ENCODE measurements around the gene ADPRHL1.
"Not testable (repeated sequence)": the region's sequence is repeated elsewhere in the genome, so short reads cannot be mapped to it uniquely, and the experiment has no call there.

Gene ADPRHL1

DNA sequence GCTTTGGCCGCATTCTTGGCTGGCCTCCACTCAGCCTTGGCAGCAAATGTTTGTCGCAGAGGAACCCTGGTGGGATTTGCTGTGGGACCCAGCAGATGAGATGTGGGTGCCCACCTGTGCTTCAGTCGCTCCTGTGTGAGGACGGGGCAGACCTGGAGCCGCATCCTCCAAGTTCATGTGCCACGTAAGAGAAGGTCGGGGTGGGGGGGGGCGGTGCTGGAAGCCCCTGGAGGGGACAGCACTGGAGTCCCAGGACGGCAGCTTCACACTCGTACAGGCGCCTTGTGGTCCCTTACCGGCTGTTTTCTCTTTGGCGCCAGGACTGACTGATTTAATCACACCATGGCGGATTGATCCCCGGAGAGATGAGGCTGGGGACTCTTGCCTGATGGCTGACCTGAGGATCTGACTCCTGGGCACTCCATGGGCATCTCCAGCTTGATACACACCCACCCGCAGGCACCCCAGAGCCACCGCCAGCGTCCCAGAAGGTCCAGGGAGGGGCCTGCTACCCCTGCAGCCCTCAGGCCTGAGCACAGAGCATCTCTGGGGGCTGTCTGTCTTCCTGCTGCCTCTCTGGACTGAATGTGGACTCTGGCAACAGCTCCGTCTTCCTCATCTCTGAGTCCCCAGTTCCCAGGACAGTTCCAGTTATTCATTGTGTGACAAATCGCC, 79.3 kb downstream of the ADPRHL1 start:
- H3K4me3 ChIP-seq (ENCODE audit: low read depth, low read length) = no peak overlapping the region

DNA sequence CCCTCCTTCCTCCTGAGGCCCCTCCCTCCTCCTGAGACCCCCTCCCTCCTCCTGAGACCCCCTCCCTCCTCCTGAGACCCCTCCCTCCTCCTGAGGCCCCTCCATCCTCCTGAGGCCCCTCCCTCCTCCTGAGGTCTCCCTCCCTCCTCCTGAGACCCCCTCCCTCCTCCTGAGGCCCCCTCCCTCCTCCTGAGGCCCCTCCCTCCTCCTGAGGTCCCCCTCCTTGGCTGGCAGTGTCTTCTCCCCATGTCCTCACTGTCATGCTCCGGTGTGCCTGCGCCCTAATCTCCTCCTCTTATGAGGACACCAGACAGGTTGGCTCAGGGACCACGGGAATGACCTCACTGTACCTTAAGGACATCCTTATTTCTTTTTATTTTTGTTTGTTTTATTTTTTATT, 81.6 kb downstream of the ADPRHL1 start:
- H3K4me3 ChIP-seq (ENCODE audit: low read depth, low read length) = not testable (repeated sequence)

DNA sequence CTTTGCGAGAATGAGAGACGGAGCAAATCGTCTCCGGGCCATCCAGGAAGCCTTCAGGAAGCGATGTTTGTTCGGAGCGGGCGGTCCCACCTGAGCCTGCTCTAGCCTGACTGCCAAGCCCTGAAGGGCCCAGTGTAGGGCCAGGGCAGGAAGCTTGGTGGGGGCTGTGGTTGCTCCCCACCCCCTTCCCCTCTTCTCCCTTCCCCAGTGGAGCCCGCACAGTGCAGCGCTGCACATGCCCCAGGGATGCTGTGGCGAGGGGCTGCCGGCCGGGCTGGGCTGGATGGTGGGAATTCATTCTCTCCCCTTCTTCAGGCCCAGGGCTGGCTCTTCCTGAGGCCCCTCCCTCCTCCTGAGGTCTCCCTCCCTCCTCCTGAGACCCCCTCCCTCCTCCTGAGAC, 82.2 kb downstream of the ADPRHL1 start:
- no peak overlapping the region for H3K4me3 ChIP-seq (ENCODE audit: low read depth, low read length)

DNA sequence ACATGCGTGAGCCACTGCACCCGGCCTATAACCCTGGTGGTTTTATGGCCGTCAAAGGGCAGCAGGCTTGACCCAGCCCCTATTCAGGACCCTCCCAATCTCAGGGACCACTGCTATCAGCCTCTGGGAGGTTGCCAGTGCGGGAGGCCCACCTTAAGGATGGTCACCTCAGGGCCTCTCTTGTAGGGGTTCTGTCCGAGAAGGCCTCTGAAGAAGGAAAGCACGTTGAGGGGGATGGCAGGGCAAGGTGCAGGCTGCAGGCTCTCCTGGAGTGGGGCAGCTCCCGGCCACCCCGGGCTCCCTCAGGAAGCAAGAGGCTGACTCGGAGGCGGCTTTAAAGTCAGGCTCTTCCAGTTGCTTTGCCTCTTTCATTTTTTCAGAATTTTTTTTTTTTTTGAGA, 83.4 kb downstream of the ADPRHL1 start:
- no peak overlapping the region for H3K4me3 ChIP-seq (ENCODE audit: low read depth, low read length)

DNA sequence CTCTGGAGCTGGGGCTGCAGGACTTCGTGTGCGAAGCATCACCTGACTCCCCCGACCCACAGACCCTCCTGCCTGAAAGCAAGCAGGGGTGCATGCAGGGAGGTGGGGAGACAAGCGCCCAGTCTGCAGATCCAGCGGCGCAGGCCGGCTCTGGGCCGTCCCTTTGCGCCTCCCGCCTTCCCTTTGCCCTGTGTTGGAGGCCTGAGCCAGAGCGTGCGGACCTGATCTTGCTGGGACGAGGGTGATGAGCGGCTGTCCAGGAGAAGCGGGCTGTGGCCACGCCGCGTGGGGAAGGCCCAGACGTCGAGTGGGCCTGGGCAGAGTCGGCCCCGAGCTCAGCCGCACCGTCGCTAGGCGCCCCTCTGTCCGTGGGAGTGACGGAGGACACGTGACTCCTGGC, 84.1 kb downstream of the ADPRHL1 start:
- H3K4me3 ChIP-seq (ENCODE audit: low read depth, low read length) = no peak overlapping the region

DNA sequence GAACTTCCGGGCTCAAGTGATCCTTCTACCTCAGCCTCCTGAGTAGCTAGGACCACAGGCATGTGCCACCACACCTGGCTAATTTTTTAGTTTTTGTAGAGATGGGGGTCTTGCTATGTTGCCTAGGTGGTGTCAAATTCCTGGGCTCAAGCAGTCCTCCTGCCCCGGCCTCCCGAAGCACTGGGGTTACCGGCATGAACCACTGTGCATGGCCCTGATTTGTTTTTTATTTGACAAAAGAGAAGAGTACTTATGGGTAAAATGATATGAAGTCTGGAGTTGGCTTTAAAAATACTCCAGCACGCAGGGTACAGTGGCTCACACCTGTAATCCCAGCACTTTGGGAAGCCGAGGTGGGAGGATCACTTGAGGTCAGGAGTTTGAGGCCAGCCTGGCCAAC, 84.9 kb downstream of the ADPRHL1 start:
- H3K4me3 ChIP-seq (ENCODE audit: low read depth, low read length) = not testable (repeated sequence)

DNA sequence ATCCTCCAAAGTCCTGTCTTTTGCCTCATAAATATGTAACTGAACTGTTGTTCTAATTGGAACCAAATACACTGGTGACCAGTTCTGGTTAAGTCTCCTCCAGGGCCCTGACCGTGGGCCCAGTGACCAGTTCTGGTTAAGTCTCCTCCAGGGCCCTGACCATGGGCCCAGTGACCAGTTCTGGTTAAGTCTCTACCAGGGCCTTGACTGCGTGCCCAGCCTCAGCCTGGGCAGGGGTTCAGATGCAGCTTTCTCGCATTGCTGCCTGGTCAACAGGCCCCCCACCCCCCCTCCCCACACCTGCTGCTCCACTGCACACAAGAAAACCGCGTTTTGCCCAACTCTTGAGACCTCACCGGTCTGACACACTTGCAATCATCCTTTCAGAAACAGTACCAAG, 85.5 kb downstream of the ADPRHL1 start:
- no peak overlapping the region for H3K4me3 ChIP-seq (ENCODE audit: low read depth, low read length)

DNA sequence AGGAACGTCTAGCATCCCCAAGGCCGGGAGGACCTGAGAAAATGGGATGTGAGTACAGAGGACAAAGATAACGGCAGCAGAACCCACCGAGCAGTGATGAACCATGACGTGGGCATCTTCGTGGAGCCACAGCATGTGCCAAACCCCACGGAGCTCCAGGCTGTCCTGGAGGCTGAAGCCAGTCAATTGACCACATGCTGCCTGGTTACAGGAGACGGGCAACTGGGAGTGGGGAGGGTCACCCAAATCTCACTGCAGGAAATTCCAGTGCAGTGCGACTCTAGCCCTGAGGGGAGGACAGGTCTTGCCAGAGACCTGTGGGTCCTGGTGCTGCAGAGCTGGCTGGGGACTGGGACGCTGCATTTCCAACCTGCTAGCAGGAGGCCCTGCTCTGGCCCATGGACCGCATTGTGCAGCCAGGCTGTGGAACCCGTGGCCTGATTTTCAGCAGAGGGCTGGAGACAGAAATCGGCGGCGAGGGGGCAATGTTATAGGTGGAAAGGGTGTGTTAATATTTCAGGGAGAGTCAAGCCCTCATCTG, 86.2 kb downstream of the ADPRHL1 start:
- no peak overlapping the region for H3K4me3 ChIP-seq (ENCODE audit: low read depth, low read length)

DNA sequence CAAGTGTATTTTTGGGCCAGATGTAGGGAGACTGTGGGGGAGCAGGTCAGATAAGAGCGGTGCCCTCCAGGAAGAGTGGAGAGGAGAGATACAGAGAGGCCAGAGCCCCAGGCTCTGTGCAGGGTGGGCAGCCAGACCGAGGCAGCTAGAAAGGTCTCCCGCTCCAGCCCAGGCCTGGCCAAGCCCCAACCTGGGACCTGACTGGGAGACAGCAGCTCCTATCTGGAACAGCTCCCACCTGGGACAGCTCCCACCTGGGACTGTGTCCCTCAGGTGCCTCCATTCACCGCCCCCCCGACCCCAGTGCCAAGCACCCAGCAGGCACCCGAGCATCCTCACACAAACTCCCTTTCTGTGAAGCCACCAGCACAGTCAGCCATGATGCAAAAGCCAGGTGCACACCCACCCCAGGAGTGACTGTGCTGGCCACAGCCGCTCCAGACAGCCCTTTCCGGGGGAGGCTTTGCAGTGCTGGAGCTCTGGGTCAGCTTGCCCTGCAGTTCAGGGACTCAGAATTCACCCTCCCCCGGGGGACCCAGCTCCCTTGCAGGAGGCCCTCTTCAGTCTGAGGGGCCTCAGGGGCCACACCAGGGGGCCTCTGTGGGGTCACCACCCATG, 87.2 kb downstream of the ADPRHL1 start:
- no peak overlapping the region for H3K4me3 ChIP-seq (ENCODE audit: low read depth, low read length)

DNA sequence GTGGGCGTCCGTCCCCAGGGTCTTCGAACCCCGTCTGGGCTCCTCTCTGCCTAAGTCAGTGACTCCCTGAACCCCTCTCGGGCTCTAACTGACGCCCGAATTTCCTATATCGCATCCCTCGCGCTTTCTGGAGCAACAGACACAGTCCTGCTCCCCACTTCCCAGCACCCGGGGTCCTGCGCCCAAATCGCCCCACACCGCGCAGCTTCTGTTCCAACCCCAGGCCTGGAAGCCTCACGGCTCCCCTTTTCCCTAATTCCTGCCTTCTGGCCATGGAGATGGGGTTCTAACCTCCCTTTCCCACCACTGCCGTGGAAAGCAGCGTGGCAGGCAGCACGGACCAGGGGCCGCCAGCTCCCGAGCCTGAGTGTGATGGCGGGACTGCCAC, 87.7 kb downstream of the ADPRHL1 start:
- H3K4me3 ChIP-seq (ENCODE audit: low read depth, low read length) = no peak overlapping the region

DNA sequence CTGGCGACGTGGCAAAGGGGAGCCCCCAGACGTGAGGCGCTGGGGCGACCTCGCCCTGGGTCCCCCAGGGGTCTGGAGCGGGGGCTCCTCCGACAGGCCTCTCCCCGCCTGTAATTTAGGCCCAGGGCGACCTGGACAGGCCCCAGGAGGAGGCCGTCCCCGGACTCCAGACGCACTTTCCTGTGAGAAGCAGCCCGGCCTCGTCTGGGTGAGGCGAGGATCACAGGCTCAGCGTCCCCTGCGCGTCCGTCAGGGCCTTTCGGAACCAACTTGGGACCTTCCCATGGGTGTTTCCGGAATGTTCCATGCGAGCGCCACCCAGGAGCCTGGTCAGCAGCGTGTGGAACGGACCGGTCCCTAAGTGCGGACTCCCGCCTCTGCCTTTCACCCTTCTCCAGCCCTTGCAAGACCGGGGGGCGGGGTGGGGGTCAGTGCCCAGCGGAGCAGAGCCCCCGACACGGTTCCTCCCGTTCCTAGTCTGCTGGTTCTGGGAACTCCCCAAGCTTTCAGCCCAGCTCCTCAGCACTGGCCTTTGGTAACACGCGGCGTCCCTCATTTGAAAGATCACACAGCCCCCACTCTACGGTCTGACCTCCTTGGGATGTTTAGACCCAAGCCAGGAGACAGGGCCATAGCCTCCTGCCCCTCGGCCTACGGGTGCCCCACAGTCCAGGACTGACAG, 88.2 kb downstream of the ADPRHL1 start:
- no peak overlapping the region for H3K4me3 ChIP-seq (ENCODE audit: low read depth, low read length)

DNA sequence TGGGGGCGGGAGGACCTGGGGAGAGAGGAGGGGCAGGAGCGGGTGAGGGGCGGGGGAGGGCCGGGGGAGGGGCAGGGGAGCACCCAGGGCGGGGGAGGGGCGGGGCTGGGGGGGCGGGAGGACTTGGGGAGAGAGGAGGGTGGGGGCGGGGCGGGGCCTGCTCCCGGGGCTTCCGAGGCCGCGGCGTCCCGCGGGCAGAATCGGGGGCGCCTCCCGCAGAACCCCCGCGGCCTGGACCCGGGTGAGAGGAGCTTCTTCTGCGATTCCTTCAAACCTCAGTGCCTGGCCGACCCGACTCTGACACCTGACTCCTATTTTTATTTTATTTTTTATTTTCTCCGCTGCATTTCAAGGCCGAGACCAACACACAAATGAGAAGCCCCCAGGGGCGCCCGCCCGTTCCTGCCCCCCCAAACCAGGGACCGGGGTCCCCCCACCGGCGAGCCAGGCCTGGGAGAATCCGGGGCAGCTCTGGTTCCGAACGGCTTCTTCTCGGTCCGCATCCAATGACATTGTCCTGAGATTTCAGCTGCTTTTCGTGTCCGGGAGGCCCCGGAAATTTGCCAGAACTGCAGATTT, 88.9 kb downstream of the ADPRHL1 start:
- no peak overlapping the region for H3K4me3 ChIP-seq (ENCODE audit: low read depth, low read length)

DNA sequence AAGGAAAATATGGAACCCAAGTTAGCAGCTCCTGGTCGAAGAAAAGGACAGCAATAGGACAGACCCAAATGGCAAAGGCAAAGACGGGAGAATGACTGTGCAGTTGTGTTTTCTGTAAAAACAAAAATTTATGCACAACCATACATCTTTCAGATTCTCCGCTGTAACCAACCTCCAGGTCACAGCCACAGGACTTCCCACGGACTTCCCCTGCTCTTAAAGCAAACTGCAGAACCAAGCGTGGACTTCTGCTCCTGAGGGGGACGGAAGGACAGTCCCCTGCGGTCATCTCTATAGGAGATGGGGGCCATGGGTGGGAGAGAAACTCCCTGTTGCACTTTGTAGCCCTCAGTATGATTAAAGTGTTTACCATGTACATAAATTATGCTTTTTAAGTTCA, 91.9 kb downstream of the ADPRHL1 start:
- H3K4me3 ChIP-seq (ENCODE audit: low read depth, low read length) = no peak overlapping the region

DNA sequence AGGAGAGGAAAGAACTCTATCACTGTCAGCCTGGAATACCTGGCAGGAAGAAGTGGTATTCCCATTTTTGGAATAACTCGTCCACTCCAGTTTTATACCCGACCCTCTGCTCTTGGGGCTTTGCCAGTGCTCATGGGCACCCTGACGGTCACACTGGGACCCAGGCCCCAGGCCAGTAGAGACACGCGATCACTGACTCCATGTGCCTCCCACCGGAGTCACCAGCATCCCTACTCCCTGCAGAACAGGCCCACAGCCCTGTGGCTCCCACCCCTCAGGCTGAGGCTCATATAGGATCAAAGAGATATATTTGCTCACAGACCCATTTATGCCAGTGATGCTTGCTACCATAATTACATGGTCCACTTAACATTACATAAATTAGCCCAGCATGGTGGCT, 92.8 kb downstream of the ADPRHL1 start:
- H3K4me3 ChIP-seq (ENCODE audit: low read depth, low read length) = no peak overlapping the region

DNA sequence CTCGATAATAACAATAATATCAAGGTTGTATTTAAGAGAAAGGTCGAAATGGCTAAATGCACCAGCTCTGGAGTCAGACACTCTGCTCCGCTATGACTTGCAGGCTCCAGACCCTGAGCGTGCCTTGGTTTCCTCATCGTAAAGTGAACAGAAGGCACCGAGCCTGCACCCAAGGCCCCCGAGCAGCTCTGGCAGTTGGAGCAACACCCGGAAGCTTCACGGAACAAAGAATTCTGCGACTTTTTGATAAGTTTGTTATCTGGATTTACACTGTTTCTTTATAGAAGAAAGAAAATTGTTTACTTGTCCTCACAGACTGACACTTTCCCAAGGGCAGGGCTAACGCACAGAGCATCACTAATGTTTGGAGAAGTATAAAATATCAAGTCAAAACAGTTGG, 93.7 kb downstream of the ADPRHL1 start:
- no peak overlapping the region for H3K4me3 ChIP-seq (ENCODE audit: low read depth, low read length)

DNA sequence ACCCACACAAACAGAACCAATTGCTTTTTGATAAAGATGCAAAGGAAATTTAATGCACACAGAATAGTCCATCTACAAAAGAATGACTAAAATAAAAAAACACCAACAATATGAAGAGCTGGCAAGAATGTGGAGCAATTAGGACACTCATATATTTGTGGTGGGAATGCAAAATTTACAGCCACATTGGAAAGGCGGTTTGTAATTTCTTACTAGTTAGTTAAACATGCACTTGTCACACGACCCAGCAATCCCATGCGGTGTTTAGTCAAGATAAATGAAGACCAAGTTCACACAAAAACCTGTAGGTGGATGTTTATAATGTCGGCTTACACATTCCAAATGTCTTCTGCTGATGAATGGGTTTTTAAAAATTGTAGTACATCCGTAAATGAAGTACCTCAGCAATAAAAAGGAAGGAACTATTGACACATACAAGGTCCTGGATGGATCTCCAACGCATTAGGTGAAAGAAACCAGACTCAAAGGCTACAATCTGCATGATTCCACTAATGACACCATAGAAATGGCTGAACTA, 94.6 kb downstream of the ADPRHL1 start:
- no peak overlapping the region for H3K4me3 ChIP-seq (ENCODE audit: low read depth, low read length)

DNA sequence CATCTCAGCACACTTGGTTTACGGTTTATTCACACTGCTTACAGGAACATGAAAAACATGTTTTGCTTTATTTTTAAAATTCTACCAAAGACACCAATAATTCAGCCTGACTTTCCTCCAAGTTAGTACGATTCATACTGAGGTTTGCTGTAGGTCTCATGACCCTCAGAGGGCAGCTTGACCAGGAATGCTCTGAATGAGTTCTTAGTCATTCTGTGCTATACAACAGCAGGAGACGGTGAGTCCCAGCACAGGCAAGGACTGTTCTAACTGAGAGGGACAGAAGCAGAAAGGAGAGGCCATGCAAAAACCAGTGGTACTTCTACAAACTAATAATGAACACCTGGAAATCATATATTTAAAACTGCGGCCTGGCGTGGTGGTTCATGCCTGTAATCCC, 95.8 kb downstream of the ADPRHL1 start:
- no peak overlapping the region for H3K4me3 ChIP-seq (ENCODE audit: low read depth, low read length)

DNA sequence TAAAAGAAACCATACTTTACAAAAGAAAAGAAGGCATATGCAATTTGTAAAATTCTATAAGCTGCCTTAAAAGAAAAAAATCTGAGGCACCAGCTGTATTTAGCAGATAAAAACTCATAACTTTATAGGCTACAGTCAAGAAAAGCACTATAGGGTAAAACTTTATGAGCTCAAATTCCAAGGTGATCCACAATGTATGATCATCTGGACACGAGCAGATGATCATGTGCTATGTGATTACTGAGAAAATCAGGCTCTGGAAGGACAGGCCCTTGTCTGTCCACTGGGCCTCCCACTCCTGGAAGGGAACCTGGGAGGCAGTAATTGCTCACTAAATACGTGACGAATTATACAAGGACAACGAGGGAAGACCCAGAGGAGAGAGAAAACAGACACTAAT, 96.7 kb downstream of the ADPRHL1 start:
- H3K4me3 ChIP-seq (ENCODE audit: low read depth, low read length) = no peak overlapping the region

DNA sequence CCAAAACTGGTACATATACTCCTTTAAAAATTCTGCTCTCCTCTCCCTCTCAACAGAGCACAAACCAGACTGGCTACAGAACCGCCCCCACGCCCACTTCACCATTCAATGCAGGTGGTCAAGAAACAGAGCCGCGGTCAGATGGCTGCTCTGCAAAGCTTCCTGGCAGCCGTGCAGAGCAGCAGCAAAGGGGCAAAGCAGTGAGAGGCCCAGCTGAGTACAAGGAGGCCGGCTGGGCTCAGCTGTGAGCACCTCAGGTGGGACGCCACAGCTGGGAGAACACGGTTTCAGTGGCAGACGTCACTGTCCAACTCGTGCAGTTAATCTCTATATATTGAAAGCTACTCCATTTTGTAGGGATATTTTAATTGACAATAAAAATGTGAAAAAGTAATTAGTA, 97.7 kb downstream of the ADPRHL1 start:
- no peak overlapping the region for H3K4me3 ChIP-seq (ENCODE audit: low read depth, low read length)

DNA sequence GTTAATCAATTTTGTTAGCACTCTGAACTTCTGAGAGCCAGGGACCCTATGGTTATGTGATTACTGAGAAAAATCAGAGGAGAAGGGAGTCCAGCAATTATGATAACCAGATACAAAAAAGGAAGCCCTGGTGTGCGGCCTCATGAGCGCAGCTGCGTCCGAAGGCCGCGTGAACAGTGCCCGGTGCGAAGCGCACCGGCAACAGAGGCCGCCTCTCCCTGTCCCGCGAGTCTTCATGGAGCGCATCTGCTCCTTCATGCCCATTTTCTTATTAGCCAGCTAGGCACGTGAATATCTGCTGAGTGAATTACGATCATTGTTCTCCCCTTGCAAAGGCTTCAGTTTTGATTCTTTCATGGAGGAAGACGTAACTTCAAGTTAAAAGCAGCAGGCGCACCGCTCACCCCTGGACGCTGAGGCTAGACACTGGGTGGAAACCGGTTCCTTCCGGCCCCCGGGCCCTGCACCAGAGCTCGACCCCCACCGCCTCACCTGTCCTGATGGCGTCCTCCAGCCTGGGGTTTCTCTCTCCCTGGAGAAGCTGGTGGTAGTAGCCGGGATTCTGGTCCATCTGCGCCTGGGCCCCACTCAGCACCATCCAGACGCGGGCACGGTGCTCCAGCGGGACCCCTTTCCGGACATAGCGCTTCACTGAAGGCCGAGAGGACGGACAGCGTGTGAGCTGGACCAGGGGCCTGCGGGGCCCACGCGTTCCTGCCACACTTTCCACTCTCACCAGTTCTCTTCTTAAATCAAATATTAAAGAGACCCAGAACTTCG, 98.3 kb downstream of the ADPRHL1 start:
- H3K4me3 ChIP-seq (ENCODE audit: low read depth, low read length) = no peak overlapping the region

DNA sequence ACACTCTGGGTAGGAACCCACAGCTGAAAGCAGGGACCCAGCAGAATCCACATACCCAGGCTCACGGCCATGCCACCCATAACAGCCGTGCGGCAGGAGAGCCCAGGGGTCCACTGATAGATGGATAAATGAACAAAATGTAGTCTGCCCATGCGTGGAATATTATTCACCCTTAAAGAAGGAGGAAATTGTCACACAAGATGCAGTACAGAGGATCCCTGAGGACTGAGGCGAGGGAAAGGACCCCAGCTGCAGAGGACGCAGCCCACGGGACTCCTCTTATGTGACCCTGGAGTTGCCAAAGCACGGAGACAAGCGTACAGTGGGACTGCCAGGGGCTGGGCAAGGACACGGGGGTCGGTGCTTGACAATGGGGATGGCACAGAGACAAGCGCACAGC, 100.0 kb downstream of the ADPRHL1 start:
- no peak overlapping the region for H3K4me3 ChIP-seq (ENCODE audit: low read depth, low read length)
